Measurements from ENCODE around the gene TRMT1. TPM values are rescaled to one million over a fixed set of nuclear protein-coding genes. Genes with fewer than 3 reads are reported as not detected.

The TRMT1 gene
- total RNA-seq, 1 experiment from 2014 or later = 42.6 TPM

GRCh38 chr19:13139633-13140311, 23.2 kb upstream of the TRMT1 start:
- H3K9me3 Mint-ChIP-seq (ENCODE audit: unreplicated experiment) = no peaks in the 10 kb centered on the region
- H3K4me1 Mint-ChIP-seq (ENCODE audit: low read depth, unreplicated experiment) = no peaks in the 10 kb centered on the region
- no peaks in the 10 kb centered on the region for H3K27me3 Mint-ChIP-seq (ENCODE audit: insufficient read depth, unreplicated experiment)
- H3K4me3 Mint-ChIP-seq (ENCODE audit: unreplicated experiment) = no peak overlapping the region
- H3K27me3 ChIP-seq (replicated peaks; ENCODE audit: control insufficient read depth, insufficient read depth, low read length) = no peaks in the 10 kb centered on the region
- H3K4me3 ChIP-seq (ENCODE audit: low read depth, low read length) = no peak overlapping the region
- intact Hi-C loops (cut with micrococcal nuclease; ENCODE audit: unreplicated experiment) = no loop called here
- peaks cover 3% of the 10 kb centered on the region; the same call in 1 of the 2 replicates for H3K4me1 ChIP-seq
- H3K9me3 ChIP-seq = no peaks in the 10 kb centered on the region
- CTCF ChIA-PET = no interaction called here
- H3K27ac Mint-ChIP-seq (ENCODE audit: unreplicated experiment) = no peak overlapping the region
- H3K36me3 Mint-ChIP-seq (ENCODE audit: insufficient read depth, unreplicated experiment) = peaks cover 43% of the 10 kb centered on the region
- TF ChIP-seq CTCF (IDR thresholded peaks at IDR 0.05; ENCODE audit: insufficient read depth in 1 of 2, low read depth in 1 of 2, low read length in 1 of 2, severe bottlenecking in 1 of 2, unreplicated experiment in 1 of 2) = no peak
- H3K36me3 ChIP-seq (ENCODE audit: control insufficient read depth, insufficient read depth, low read length) = peaks cover 1% of the 10 kb centered on the region; the same call in 1 of the 2 replicates
- POLR2A ChIA-PET = interaction anchor here (0.6 kb wide), 1 partner anchor 137 kb away, joined by 3 read pairs; no protein-coding TSS in a partner anchor
- DNase-seq = no peak
- TSS peak; percentile 44 for BruUV-seq (replicated peaks)

GRCh38 chr19:13138916-13139198, 22.3 kb upstream of the TRMT1 start:
- H3K36me3 ChIP-seq (ENCODE audit: control insufficient read depth, insufficient read depth, low read length) = peaks cover 1% of the 10 kb centered on the region; the same call in 1 of the 2 replicates
- Mint-ChIP-seq H3K4me1 (ENCODE audit: low read depth, unreplicated experiment) (no peaks in the 10 kb centered on the region), H3K9me3 (ENCODE audit: unreplicated experiment) (no peaks in the 10 kb centered on the region), H3K27ac (ENCODE audit: unreplicated experiment) (no peak overlapping the region), H3K4me3 (ENCODE audit: unreplicated experiment) (no peak overlapping the region), H3K36me3 (ENCODE audit: insufficient read depth, unreplicated experiment) (peaks cover 37% of the 10 kb centered on the region), H3K27me3 (ENCODE audit: insufficient read depth, unreplicated experiment) (no peaks in the 10 kb centered on the region)
- TF ChIP-seq CTCF (IDR thresholded peaks at IDR 0.05; ENCODE audit: insufficient read depth in 1 of 2, low read depth in 1 of 2, low read length in 1 of 2, severe bottlenecking in 1 of 2, unreplicated experiment in 1 of 2) = no peak
- H3K9me3 ChIP-seq = no peaks in the 10 kb centered on the region
- ChIA-PET POLR2A (interaction anchor here (0.6 kb wide), 1 partner anchor 137 kb away, joined by 3 read pairs; no protein-coding TSS in a partner anchor), CTCF (no interaction called here)
- intact Hi-C loops (cut with micrococcal nuclease; ENCODE audit: unreplicated experiment) = no loop called here
- H3K27me3 ChIP-seq (replicated peaks; ENCODE audit: control insufficient read depth, insufficient read depth, low read length) = no peaks in the 10 kb centered on the region
- no TSS peak for BruUV-seq (replicated peaks)
- no peak for DNase-seq
- peaks cover 3% of the 10 kb centered on the region; the same call in 1 of the 2 replicates for H3K4me1 ChIP-seq
- H3K4me3 ChIP-seq (ENCODE audit: low read depth, low read length) = no peak overlapping the region

DNA sequence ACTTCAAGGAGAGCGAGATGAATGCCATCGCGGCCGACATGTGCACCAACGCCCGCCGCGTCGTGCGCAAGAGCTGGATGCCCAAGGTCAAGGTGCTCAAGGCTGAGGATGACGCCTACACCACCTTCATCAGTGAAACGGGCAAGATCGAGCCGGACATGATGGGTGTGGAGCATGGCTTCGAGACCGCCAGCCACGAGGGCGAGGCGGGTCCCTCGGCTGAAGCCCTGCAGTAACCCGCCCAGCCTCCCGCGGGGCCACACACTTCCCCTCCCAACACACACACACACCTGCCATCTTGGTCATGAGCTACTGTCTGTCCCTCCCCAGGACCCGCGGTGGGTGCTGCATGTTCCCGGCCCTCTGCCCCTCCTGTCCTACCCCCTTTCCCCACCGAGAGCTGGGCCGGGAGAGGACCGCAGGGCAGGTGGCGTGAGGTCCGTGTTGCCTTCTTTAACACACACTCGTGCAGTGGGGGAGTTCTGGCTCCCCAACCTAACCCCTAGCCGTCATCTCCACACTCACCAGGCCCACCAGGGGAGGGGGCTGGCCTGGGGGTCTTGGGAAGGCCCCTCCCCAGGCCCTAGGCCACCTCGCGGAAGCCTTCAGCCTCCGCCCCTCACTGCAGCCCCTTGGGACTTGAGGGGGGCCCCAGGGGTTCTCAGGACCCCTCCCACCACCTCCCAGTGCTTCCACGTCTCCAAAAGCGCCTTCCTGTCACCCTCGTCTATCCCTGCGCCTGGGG, 21.8 kb upstream of the TRMT1 start:
- Histone ChIP-seq H3K36me3 (ENCODE audit: control insufficient read depth, insufficient read depth, low read length) (peaks cover 1% of the 10 kb centered on the region; the same call in 1 of the 2 replicates), H3K9me3 (no peaks in the 10 kb centered on the region), H3K4me1 (peaks cover 3% of the 10 kb centered on the region; the same call in 1 of the 2 replicates), H3K4me3 (ENCODE audit: low read depth, low read length) (no peak overlapping the region), H3K27me3 (replicated peaks; ENCODE audit: control insufficient read depth, insufficient read depth, low read length) (no peaks in the 10 kb centered on the region)
- POLR2A ChIA-PET = no interaction called here
- Mint-ChIP-seq H3K27ac (ENCODE audit: unreplicated experiment) (no peak overlapping the region), H3K36me3 (ENCODE audit: insufficient read depth, unreplicated experiment) (peaks cover 40% of the 10 kb centered on the region), H3K4me1 (ENCODE audit: low read depth, unreplicated experiment) (no peaks in the 10 kb centered on the region), H3K27me3 (ENCODE audit: insufficient read depth, unreplicated experiment) (no peaks in the 10 kb centered on the region), H3K9me3 (ENCODE audit: unreplicated experiment) (no peaks in the 10 kb centered on the region), H3K4me3 (ENCODE audit: unreplicated experiment) (no peak overlapping the region)
- no TSS peak for BruUV-seq (replicated peaks)
- intact Hi-C loops (cut with micrococcal nuclease; ENCODE audit: unreplicated experiment) = no loop called here
- CTCF ChIA-PET = no interaction called here
- no peak for DNase-seq
- no peak for TF ChIP-seq CTCF (IDR thresholded peaks at IDR 0.05; ENCODE audit: insufficient read depth in 1 of 2, low read depth in 1 of 2, low read length in 1 of 2, severe bottlenecking in 1 of 2, unreplicated experiment in 1 of 2)
